Endothelial cell of umbilical vein (primary cell): ENCODE data around the gene FBXO3. TPM values are rescaled to one million over a fixed set of nuclear protein-coding genes. Genes with fewer than 3 reads are reported as not detected.

Experiments used
- BruUV-seq: library from RNA; stranded (reverse); fragments of 400-500 nt; replicated peaks from 2 replicates; lab custom pipeline; 2021; lab: Mats Ljungman, UMichigan
- CTCF ChIA-PET: fragments of 300-600, 350-600 bp; sonication (Branson Sonifier 250); formaldehyde crosslinking; loops from one replicate; lab custom pipeline; 2021; ENCODE audit warnings: antibody characterized with exemption, inconsistent platforms; lab: Charles Lee
- POLR2A ChIA-PET: fragments of 300-600, 350-600 bp; sonication (Branson Sonifier 250); formaldehyde crosslinking; loops from one replicate; lab custom pipeline; 2021; ENCODE audit warnings: antibody characterized with exemption, inconsistent platforms; lab: Charles Lee
- DNase-seq: peaks from one replicate; pipeline ENCODE4 v3.0.0-alpha.2; 2011; ENCODE audit warnings: low read depth, low spot score
- FAIRE-seq: peaks from 2 replicates; lab custom pipeline; 2011; peaks lifted over from hg19 to GRCh38; lab: Jason Lieb, UNC
- H2AFZ ChIP-seq: 2 replicates; pipeline ENCODE4 v1.6.0; 2012; ENCODE audit warnings: low read depth, low read length, control low read depth, inconsistent platforms
- H3K27ac ChIP-seq: 2 replicates; pipeline ENCODE4 v1.5.1; 2011; ENCODE audit warnings: low read depth, mild to moderate bottlenecking, control low read depth, low read length, moderate library complexity; ENCODE audit not compliant: insufficient read depth
- H3K27me3 ChIP-seq, 2 experiments: 2 replicates each; pipeline versions ENCODE4 v1.6.0 to v1.6.1; 2011; ENCODE audit warnings: low read length in 2 of 2, mixed read lengths in 1 of 2; ENCODE audit not compliant: control insufficient read depth in 2 of 2, insufficient read depth in 2 of 2
- H3K36me3 ChIP-seq, 2 experiments: 2 replicates in 1 of 2; 3 replicates in 1 of 2; pipeline ENCODE4 v1.5.1; 2011; ENCODE audit warnings: low read length in 2 of 2, mild to moderate bottlenecking in 1 of 2, moderate library complexity in 1 of 2; ENCODE audit not compliant: control insufficient read depth in 2 of 2, insufficient read depth in 2 of 2; ENCODE audit errors: extremely low read depth in 1 of 2
- H3K4me1 ChIP-seq: 3 replicates; pipeline ENCODE4 v1.5.1; 2011; ENCODE audit warnings: mild to moderate bottlenecking, low read length; ENCODE audit not compliant: control insufficient read depth, insufficient read depth; ENCODE audit errors: extremely low read depth
- H3K4me2 ChIP-seq: 2 replicates; pipeline ENCODE4 v1.6.1; 2011; ENCODE audit warnings: low read length, control low read depth, mixed read lengths; ENCODE audit not compliant: insufficient read depth
- H3K4me3 ChIP-seq, 3 experiments: fragments of 200-600 bp in 1 of 3; sonication (generic), shearing (Covaris generic) in 1 of 3; replicated peaks in 1 of 3; 2 replicates each; pipeline ENCODE4 v1.5.1; 2011 to 2016; ENCODE audit warnings: control low read depth in 3 of 3, low read length in 3 of 3, mild to moderate bottlenecking in 2 of 3, inconsistent platforms in 1 of 3, low read depth in 1 of 3, moderate library complexity in 1 of 3; ENCODE audit not compliant: insufficient read depth in 1 of 3
- H3K79me2 ChIP-seq: 2 replicates; pipeline ENCODE4 v1.6.0; 2012; ENCODE audit warnings: low read length, inconsistent platforms; ENCODE audit not compliant: control insufficient read depth, insufficient read depth
- H3K9ac ChIP-seq: replicated peaks from 2 replicates; pipeline ENCODE3; 2011; ENCODE audit warnings: low read length, control low read depth; ENCODE audit not compliant: insufficient read depth; ENCODE audit errors: extremely low read depth
- H3K9me1 ChIP-seq: replicated peaks from 3 replicates; pipeline ENCODE4 v1.6.0; 2011; ENCODE audit warnings: mild to moderate bottlenecking, low read length; ENCODE audit not compliant: control insufficient read depth, insufficient read depth; ENCODE audit errors: extremely low read depth
- H3K9me3 ChIP-seq: replicated peaks from 2 replicates; pipeline ENCODE4 v1.5.1; 2012; ENCODE audit warnings: low read length, inconsistent platforms; ENCODE audit not compliant: control insufficient read depth, insufficient read depth
- H4K20me1 ChIP-seq: replicated peaks from 2 replicates; pipeline ENCODE3; 2011; ENCODE audit warnings: mild to moderate bottlenecking, low read length; ENCODE audit not compliant: control insufficient read depth, insufficient read depth; ENCODE audit errors: extremely low read depth
- CTCF ChIP-seq, 2 donors: IDR thresholded peaks; 1 replicate in 1 of 2; 2 replicates in 1 of 2; pipeline ENCODE4 v1.5.1; 2011; ENCODE audit warnings: low read length in 2 of 2, mild to moderate bottlenecking in 2 of 2, moderate library complexity in 2 of 2, control low read depth in 1 of 2, inconsistent platforms in 1 of 2, low read depth in 1 of 2; ENCODE audit not compliant: insufficient read depth in 1 of 2; ENCODE audit errors: extremely low read depth in 1 of 2
- EZH2 ChIP-seq: IDR thresholded peaks from 2 replicates; pipeline ENCODE4 v1.6.1; 2012; ENCODE audit warnings: borderline replicate concordance, low read depth, mild to moderate bottlenecking, moderate library complexity, low read length, inconsistent platforms; ENCODE audit not compliant: severe bottlenecking
- FOS ChIP-seq: IDR thresholded peaks from 2 replicates; pipeline ENCODE4 v1.6.1; 2011; ENCODE audit warnings: mild to moderate bottlenecking, low read length, moderate library complexity, borderline replicate concordance; ENCODE audit not compliant: insufficient read depth
- GATA2 ChIP-seq: IDR thresholded peaks from 2 replicates; pipeline ENCODE4 v1.7.0; 2011; ENCODE audit warnings: low read depth, mild to moderate bottlenecking, moderate library complexity, mixed read lengths, low read length; ENCODE audit not compliant: insufficient read length, insufficient read depth
- JUN ChIP-seq: IDR thresholded peaks from 2 replicates; pipeline ENCODE4 v1.6.1; 2011; ENCODE audit warnings: borderline replicate concordance, low read depth; ENCODE audit not compliant: insufficient read length, insufficient read depth
- MAX ChIP-seq: IDR thresholded peaks from 2 replicates; pipeline ENCODE4 v1.6.1; 2011; ENCODE audit not compliant: insufficient read depth, insufficient read length
- MYC ChIP-seq: IDR thresholded peaks from one replicate; pipeline ENCODE4 v1.6.1; 2011; ENCODE audit warnings: mild to moderate bottlenecking, low read depth, low read length
- POLR2A ChIP-seq: IDR thresholded peaks from 2 replicates; pipeline ENCODE4 v1.6.1; 2012; ENCODE audit warnings: low read depth, mild to moderate bottlenecking, control low read depth, low read length
- POLR2AphosphoS5 ChIP-seq: IDR thresholded peaks from 2 replicates; pipeline ENCODE4 v1.6.1; 2012; ENCODE audit warnings: low read depth, mild to moderate bottlenecking, control low read depth, low read length, moderate library complexity; ENCODE audit not compliant: insufficient read depth
- dilution Hi-C: fragments of 300-500 bp; cut with MboI; formaldehyde crosslinking; loops from one replicate; pipeline ENCODE4 v1.15.0; 2019; ENCODE audit warnings: low sequenced_read_pairs; ENCODE audit not compliant: extremely low pct_ligation_motif_present
- intact Hi-C: fragments of 100-400 bp; cut with micrococcal nuclease; formaldehyde crosslinking; loops from one replicate; pipeline ENCODE4 v1.10.0; 2022
- polyA plus RNA-seq, 4 experiments: library from polyadenylated mRNA; depleted of rRNA in 3 of 4; stranded (reverse) in 3 of 4; unstranded in 1 of 4; fragments of >200 nt; gene quantifications; 2 replicates each; pipeline versions ENCODE4 v1.2.1 to v1.2.3, GENCODE V29; 2011 to 2012; ENCODE audit warnings: missing spikeins in 1 of 4
- total RNA-seq: library from RNA; stranded (reverse); gene quantifications from 2 replicates; pipeline ENCODE4 v1.2.3, GENCODE V29; 2021

Gene FBXO3
- total and polyA plus RNA-seq, 2 donors (not counting 3 experiments of a cell fraction or from before 2014, with no cell fraction given) = 18.0 to 23.1 TPM

GRCh38 chr11:33819278-33820035, 45.1 kb upstream of the FBXO3 start:
- Histone ChIP-seq H4K20me1 (no peaks in the 10 kb centered on the region), H3K27ac (no peak overlapping the region), H3K4me2 (no peak overlapping the region), H2AFZ (no peak overlapping the region), H3K79me2 (no peaks in the 10 kb centered on the region), H3K4me3 (no peak overlapping the region), H3K9me1 (no peaks in the 10 kb centered on the region), H3K4me1 (no peaks in the 10 kb centered on the region), H3K27me3 (peaks cover 22 to 24% of the 10 kb centered on the region in 2 experiments), H3K9me3 (no peaks in the 10 kb centered on the region), H3K9ac (no peak overlapping the region), H3K36me3 (no peaks in the 10 kb centered on the region)
- intact Hi-C loops (no loop called here), dilution Hi-C loops (no loop called here)
- no TSS peak for BruUV-seq
- CTCF ChIA-PET = interaction anchor here (1.3 to 2.5 kb wide), 6 partner anchors 8 to 168 kb away, joined by 3 to 11 read pairs (median 8); no protein-coding TSS in a partner anchor
- DNase-seq (no peak), FAIRE-seq (no peak)
- POLR2A ChIA-PET = interaction anchor here (0.6 kb wide), 1 partner anchor 1031 kb away, joined by 3 read pairs; no protein-coding TSS in a partner anchor
- TF ChIP-seq POLR2A = no peak
- TF ChIP-seq POLR2AphosphoS5 = no peak
- TF ChIP-seq MAX = no peak
- TF ChIP-seq CTCF (IDR thresholded peaks at IDR 0.05; ENCODE audit: extremely low read depth in 1 of 2, insufficient read depth in 1 of 2, low read depth in 1 of 2, low read length in 2 of 2) = no peak
- no peak for TF ChIP-seq MYC
- TF ChIP-seq GATA2 = no peak
- TF ChIP-seq FOS = no peak
- no peak for TF ChIP-seq EZH2
- no peak for TF ChIP-seq JUN
